ENCODE results near the gene ANO6.

ANO6 gene

DNA sequence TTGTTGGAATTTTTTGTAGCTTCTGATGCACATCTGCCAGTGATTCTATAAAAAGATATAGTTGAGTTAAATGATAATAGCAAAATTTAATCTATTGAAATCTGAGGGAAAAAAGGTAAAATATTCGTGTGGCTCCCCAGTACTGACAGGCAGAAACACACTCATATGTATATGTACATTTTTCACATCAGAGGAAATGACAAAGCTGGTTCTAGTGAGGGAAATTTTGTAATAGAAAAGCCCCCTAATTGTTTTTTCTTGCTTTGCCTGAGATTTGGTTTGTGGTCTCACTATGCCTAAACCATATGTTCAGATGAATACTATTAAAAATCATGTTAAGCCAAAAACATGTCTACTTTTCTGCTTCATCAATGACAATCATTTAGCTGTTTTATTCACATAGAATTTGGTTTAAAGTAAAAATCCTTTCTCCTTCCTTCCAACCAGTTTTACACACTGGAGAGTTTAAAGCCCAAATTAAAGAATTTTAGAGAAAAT is 203.5 kb downstream of the ANO6 start:
- Histone ChIP-seq H3K4me3 (ENCODE audit: low read depth, low read length) (no peak overlapping the region), H3K4me1 (ENCODE audit: control insufficient read depth, insufficient read depth, low read length, unreplicated experiment) (peaks cover 7% of the 10 kb centered on the region), H3K36me3 (ENCODE audit: insufficient read depth, low read length) (peaks cover 31% of the 10 kb centered on the region; the same call in 1 of the 2 replicates), H3K27me3 (ENCODE audit: insufficient read depth, low read length) (no peaks in the 10 kb centered on the region), H3K79me2 (ENCODE audit: control insufficient read depth, insufficient read depth, low read length, unreplicated experiment) (no peaks in the 10 kb centered on the region), H2AFZ (ENCODE audit: low read length, unreplicated experiment) (no peak overlapping the region), H3K27ac (ENCODE audit: low read depth, low read length) (no peak overlapping the region)

DNA sequence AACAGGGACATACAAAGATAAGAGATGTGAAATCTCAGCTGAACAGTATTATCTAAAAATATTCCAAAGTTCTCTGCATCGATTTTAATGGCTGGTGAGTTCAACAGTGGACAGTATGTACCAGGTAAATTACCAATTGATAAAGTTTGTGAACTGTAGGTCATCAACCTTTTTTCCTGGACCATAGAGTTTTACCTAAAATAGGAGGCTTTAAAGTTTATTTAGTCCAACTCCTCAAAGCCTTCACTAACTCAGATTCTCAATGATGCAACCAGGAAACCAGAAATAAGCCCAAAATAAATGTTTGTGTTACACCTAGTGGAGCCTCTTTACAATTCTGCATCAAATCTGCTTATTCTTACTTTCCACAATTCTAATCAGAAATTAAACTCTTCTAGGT is 205.8 kb downstream of the ANO6 start:
- Histone ChIP-seq H2AFZ (ENCODE audit: low read length, unreplicated experiment) (no peak overlapping the region), H3K79me2 (ENCODE audit: control insufficient read depth, insufficient read depth, low read length, unreplicated experiment) (no peaks in the 10 kb centered on the region), H3K4me3 (ENCODE audit: low read depth, low read length) (no peak overlapping the region), H3K4me1 (ENCODE audit: control insufficient read depth, insufficient read depth, low read length, unreplicated experiment) (no peaks in the 10 kb centered on the region), H3K36me3 (ENCODE audit: insufficient read depth, low read length) (peaks cover 37% of the 10 kb centered on the region), H3K27me3 (ENCODE audit: insufficient read depth, low read length) (no peaks in the 10 kb centered on the region), H3K27ac (ENCODE audit: low read depth, low read length) (no peak overlapping the region)

DNA sequence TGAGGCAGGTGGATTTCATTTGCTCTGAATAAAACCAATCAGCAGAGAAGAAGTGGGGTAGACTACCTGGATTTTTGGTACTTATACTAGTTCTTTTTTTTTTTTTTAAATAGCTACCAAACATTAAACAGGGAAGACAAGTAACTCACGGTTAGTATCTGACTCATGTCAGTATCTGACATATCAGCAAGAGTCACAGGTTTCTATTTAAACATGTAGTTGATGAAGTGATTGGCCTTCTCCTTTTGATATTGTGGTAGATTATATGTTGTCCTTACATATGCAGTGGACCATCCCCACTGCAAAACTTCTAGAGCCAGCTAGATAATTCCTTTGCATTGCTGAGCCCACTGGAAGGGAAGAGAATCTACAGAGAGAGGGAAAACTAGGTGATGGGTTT is 208.0 kb downstream of the ANO6 start:
- H2AFZ ChIP-seq (ENCODE audit: low read length, unreplicated experiment), result no peak overlapping the region
- no peaks in the 10 kb centered on the region for H3K4me1 ChIP-seq (ENCODE audit: control insufficient read depth, insufficient read depth, low read length, unreplicated experiment)
- no peaks in the 10 kb centered on the region for H3K79me2 ChIP-seq (ENCODE audit: control insufficient read depth, insufficient read depth, low read length, unreplicated experiment)
- no peak overlapping the region for H3K4me3 ChIP-seq (ENCODE audit: low read depth, low read length)
- H3K27ac ChIP-seq (ENCODE audit: low read depth, low read length), result no peak overlapping the region
- no peaks in the 10 kb centered on the region for H3K27me3 ChIP-seq (ENCODE audit: insufficient read depth, low read length)
- peaks cover 27% of the 10 kb centered on the region for H3K36me3 ChIP-seq (ENCODE audit: insufficient read depth, low read length)

DNA sequence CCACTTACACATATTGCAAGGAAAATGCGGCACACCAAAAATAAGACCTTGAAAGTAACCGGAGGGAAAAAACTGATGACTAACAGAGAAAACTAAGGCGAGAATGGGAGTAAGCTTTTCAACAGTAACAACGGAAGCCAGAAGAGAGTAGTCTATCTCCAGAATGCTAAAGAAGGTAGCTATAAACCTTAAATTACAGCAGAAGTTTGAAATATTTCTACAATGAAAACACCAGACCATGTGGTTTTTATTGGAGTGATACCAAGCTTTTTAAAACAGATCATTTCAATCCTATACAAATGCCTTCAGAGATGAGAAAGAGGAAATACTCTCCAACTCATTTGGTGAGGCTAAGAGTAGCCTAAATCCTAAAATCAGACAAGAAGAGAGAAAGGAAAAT is 209.5 kb downstream of the ANO6 start:
- Histone ChIP-seq H3K36me3 (ENCODE audit: insufficient read depth, low read length) (peaks cover 39% of the 10 kb centered on the region), H3K27ac (ENCODE audit: low read depth, low read length) (no peak overlapping the region), H3K79me2 (ENCODE audit: control insufficient read depth, insufficient read depth, low read length, unreplicated experiment) (no peaks in the 10 kb centered on the region), H3K4me3 (ENCODE audit: low read depth, low read length) (no peak overlapping the region), H3K4me1 (ENCODE audit: control insufficient read depth, insufficient read depth, low read length, unreplicated experiment) (no peaks in the 10 kb centered on the region), H2AFZ (ENCODE audit: low read length, unreplicated experiment) (no peak overlapping the region), H3K27me3 (ENCODE audit: insufficient read depth, low read length) (no peaks in the 10 kb centered on the region)

DNA sequence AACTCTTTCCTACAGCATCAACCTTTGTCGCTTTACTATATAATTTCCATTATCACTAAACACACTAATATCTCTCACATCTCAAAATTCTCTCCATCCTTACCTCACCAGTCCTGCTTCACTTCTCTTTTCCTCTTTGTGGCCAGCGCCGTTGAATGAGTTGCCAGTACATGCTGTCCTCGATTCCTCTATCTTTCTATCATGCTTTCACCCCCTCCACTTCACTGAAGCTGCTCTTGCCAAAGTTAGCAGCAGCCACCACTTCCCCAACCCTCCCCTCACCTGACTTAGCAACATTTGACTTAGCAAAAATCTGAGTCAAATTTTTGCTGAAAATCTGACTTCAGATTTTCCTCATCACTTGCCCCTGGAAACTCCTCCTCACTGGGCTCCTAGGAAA is 210.4 kb downstream of the ANO6 start:
- Histone ChIP-seq H3K27me3 (ENCODE audit: insufficient read depth, low read length) (no peaks in the 10 kb centered on the region), H3K79me2 (ENCODE audit: control insufficient read depth, insufficient read depth, low read length, unreplicated experiment) (no peaks in the 10 kb centered on the region), H3K36me3 (ENCODE audit: insufficient read depth, low read length) (peaks cover 41% of the 10 kb centered on the region), H2AFZ (ENCODE audit: low read length, unreplicated experiment) (no peak overlapping the region), H3K4me3 (ENCODE audit: low read depth, low read length) (no peak overlapping the region), H3K4me1 (ENCODE audit: control insufficient read depth, insufficient read depth, low read length, unreplicated experiment) (no peaks in the 10 kb centered on the region), H3K27ac (ENCODE audit: low read depth, low read length) (no peak overlapping the region)

DNA sequence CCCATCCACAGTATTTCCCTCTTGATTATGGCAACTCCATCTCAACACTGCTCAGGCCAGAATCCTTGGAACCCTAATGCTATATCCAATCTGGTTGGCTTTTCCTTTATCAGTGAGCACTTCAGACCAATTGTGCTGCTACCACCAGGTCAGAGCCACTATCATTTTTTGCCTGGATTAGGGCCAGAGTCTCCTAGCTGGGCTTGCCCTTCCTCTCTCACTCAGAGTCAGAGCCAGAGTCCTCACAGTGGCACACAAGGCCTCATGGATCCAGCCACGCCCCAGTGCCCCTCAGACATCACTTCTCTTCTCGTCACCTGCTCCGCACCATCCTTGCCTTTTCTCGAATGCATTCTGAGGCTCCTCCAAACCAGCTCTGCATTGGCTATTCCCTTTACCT is 211.1 kb downstream of the ANO6 start:
- H3K36me3 ChIP-seq (ENCODE audit: insufficient read depth, low read length), result peaks cover 37% of the 10 kb centered on the region
- no peak overlapping the region for H3K27ac ChIP-seq (ENCODE audit: low read depth, low read length)

DNA sequence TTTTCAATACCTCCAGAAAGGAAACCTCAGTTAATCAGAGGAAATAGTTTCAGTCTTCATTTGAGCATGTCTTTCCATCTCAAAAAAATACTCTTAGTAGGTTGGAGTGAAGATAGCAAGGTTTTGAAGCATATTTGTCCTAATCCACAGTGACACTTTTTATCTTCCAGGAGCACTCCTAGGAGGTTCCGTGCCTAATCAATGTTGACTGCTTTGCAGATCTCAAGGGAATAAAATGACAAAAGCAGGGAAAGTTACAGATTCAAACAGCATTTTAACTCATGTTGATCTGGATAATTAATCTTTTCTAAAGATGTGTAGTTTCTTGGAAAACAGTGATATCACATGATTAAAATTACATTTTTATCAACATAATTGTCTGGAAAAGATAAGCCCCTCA is 213.9 kb downstream of the ANO6 start:
- H3K27ac ChIP-seq (ENCODE audit: low read depth, low read length), result no peak overlapping the region
- no peaks in the 10 kb centered on the region for H3K79me2 ChIP-seq (ENCODE audit: control insufficient read depth, insufficient read depth, low read length, unreplicated experiment)
- peaks cover 27% of the 10 kb centered on the region for H3K36me3 ChIP-seq (ENCODE audit: insufficient read depth, low read length)

More for the DNA sequence above, 211.1 kb downstream of the ANO6 start:
- H2AFZ ChIP-seq (ENCODE audit: low read length, unreplicated experiment), result no peak overlapping the region
- H3K4me1 ChIP-seq (ENCODE audit: control insufficient read depth, insufficient read depth, low read length, unreplicated experiment), result no peaks in the 10 kb centered on the region
- no peaks in the 10 kb centered on the region for H3K27me3 ChIP-seq (ENCODE audit: insufficient read depth, low read length)
- H3K4me3 ChIP-seq (ENCODE audit: low read depth, low read length), result no peak overlapping the region
- H3K79me2 ChIP-seq (ENCODE audit: control insufficient read depth, insufficient read depth, low read length, unreplicated experiment), result no peaks in the 10 kb centered on the region

DNA sequence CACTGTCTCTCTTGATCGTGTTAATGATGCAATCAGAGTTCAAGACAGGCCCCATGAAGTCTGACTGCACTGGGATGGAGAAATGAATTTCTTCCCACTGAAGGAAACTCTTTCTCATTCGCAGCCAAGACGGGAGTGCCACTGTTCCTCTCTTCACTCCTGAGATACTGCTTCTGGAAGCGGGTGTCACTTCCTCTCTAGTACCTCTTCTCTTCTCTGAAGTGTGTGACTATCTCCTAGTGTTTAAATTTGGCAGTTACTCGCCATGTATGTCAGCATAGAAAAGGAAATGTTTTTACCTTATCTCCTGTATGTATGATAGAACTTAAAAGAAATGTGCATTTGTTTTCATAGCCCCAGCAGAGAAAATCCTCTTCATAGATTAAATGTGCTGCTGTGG is 215.2 kb downstream of the ANO6 start:
- Histone ChIP-seq H3K27me3 (ENCODE audit: insufficient read depth, low read length) (no peaks in the 10 kb centered on the region), H3K4me3 (ENCODE audit: low read depth, low read length) (no peak overlapping the region), H3K79me2 (ENCODE audit: control insufficient read depth, insufficient read depth, low read length, unreplicated experiment) (no peaks in the 10 kb centered on the region), H3K4me1 (ENCODE audit: control insufficient read depth, insufficient read depth, low read length, unreplicated experiment) (no peaks in the 10 kb centered on the region), H3K36me3 (ENCODE audit: insufficient read depth, low read length) (peaks cover 22% of the 10 kb centered on the region; the same call in 1 of the 2 replicates), H2AFZ (ENCODE audit: low read length, unreplicated experiment) (no peak overlapping the region), H3K27ac (ENCODE audit: low read depth, low read length) (no peak overlapping the region)

More for the DNA sequence above, 213.9 kb downstream of the ANO6 start:
- Histone ChIP-seq H3K4me1 (ENCODE audit: control insufficient read depth, insufficient read depth, low read length, unreplicated experiment) (no peaks in the 10 kb centered on the region), H3K27me3 (ENCODE audit: insufficient read depth, low read length) (no peaks in the 10 kb centered on the region), H2AFZ (ENCODE audit: low read length, unreplicated experiment) (no peak overlapping the region), H3K4me3 (ENCODE audit: low read depth, low read length) (no peak overlapping the region)

DNA sequence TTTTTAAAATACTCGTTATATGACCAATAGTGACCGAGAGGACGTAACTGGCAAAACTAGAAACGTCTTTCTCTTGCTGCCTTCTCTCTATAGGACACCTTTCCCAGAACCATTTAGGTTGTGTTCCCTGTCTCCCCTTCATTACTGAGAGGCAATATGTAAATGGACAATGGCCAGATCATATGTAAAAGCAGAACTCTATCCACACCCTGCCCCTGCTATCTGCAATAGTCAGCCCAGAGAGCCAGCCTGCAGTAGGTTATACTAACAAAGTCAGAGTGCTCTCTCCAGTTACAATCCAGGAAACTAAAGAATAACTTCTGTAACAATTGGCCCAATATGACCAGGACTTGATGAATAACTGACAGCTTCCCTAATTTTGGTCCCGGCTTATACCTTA is 216.8 kb downstream of the ANO6 start:
- Histone ChIP-seq H3K36me3 (ENCODE audit: insufficient read depth, low read length) (peaks cover 17% of the 10 kb centered on the region; the same call in 1 of the 2 replicates), H3K4me3 (ENCODE audit: low read depth, low read length) (no peak overlapping the region), H3K79me2 (ENCODE audit: control insufficient read depth, insufficient read depth, low read length, unreplicated experiment) (no peaks in the 10 kb centered on the region), H2AFZ (ENCODE audit: low read length, unreplicated experiment) (no peak overlapping the region), H3K4me1 (ENCODE audit: control insufficient read depth, insufficient read depth, low read length, unreplicated experiment) (no peaks in the 10 kb centered on the region), H3K27me3 (ENCODE audit: insufficient read depth, low read length) (no peaks in the 10 kb centered on the region), H3K27ac (ENCODE audit: low read depth, low read length) (no peak overlapping the region)

DNA sequence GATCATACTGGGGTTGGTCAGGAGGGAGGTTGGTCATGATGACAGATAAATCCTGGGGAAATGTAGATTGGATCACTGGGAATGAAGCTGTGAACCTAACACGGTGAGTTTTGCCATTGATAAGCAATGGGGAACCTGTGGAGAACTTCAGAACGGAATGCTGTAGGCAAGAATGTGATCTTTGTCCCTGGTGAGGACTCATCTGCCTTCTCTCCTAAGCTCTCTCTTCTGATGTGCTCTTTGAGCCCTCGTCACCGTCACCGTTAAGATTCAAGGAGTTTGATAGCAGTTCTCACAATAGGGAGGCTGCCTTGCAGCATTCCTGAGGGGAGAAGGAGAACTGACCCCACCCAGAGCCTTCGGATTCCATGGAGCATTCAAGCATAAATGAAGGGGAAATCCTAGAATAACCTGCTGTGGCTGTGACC is 217.6 kb downstream of the ANO6 start:
- no peak overlapping the region for H2AFZ ChIP-seq (ENCODE audit: low read length, unreplicated experiment)
- no peak overlapping the region for H3K27ac ChIP-seq (ENCODE audit: low read depth, low read length)
- H3K36me3 ChIP-seq (ENCODE audit: insufficient read depth, low read length), result peaks cover 17% of the 10 kb centered on the region; the same call in 1 of the 2 replicates
- no peaks in the 10 kb centered on the region for H3K4me1 ChIP-seq (ENCODE audit: control insufficient read depth, insufficient read depth, low read length, unreplicated experiment)
- H3K27me3 ChIP-seq (ENCODE audit: insufficient read depth, low read length), result no peaks in the 10 kb centered on the region
- H3K79me2 ChIP-seq (ENCODE audit: control insufficient read depth, insufficient read depth, low read length, unreplicated experiment), result no peaks in the 10 kb centered on the region
- no peak overlapping the region for H3K4me3 ChIP-seq (ENCODE audit: low read depth, low read length)

DNA sequence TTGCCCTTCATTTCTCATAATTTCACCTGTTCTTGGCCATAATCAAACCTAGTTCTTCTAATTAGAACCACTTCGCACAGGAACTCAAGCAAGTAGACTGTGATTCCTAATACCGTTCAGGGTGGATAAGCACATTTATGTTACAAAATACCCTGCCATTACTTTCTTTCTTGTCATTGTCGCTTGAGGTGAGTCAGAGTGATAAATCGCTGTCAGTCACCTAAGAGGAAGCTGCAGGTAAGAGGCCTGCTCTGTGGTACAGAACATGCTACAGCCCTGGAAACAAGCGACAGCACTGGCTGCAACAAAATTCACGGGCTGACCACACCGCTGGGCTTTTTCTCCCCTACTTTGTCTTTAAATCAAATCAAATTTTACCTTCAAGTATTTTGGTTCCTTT is 218.2 kb downstream of the ANO6 start:
- Histone ChIP-seq H3K4me3 (ENCODE audit: low read depth, low read length) (no peak overlapping the region), H3K36me3 (ENCODE audit: insufficient read depth, low read length) (peaks cover 12% of the 10 kb centered on the region; the same call in 1 of the 2 replicates), H3K79me2 (ENCODE audit: control insufficient read depth, insufficient read depth, low read length, unreplicated experiment) (no peaks in the 10 kb centered on the region), H3K4me1 (ENCODE audit: control insufficient read depth, insufficient read depth, low read length, unreplicated experiment) (no peaks in the 10 kb centered on the region), H3K27ac (ENCODE audit: low read depth, low read length) (no peak overlapping the region), H3K27me3 (ENCODE audit: insufficient read depth, low read length) (no peaks in the 10 kb centered on the region), H2AFZ (ENCODE audit: low read length, unreplicated experiment) (no peak overlapping the region)
